HL-60 (cell line): Measurements from ENCODE around the gene SLC17A1.
"Not testable (repeated sequence)": the region's sequence is repeated elsewhere in the genome, so short reads cannot be mapped to it uniquely, and the experiment has no call there.

ENCODE experiments used
- DNase-seq, 2 experiments: peaks; one replicate each; pipeline ENCODE4 v3.0.0-alpha.2; 2010 to 2020; ENCODE audit warnings: low read depth in 1 of 2, low spot score in 1 of 2
- H3K27ac ChIP-seq: fragments of 250-450 bp; sonication (Bioruptor Pico); replicated peaks from 2 replicates; pipeline ENCODE4 v1.5.1; 2020; ENCODE audit warnings: mild to moderate bottlenecking, moderate library complexity
- H3K27me3 ChIP-seq: fragments of 250-450 bp; sonication (Bioruptor Pico); 2 replicates; pipeline ENCODE4 v1.5.1; 2021; ENCODE audit warnings: mild to moderate bottlenecking, moderate library complexity; ENCODE audit not compliant: insufficient read depth, poor library complexity, severe bottlenecking
- H3K4me3 ChIP-seq: replicated peaks from 2 replicates; pipeline ENCODE4 v1.5.1; 2011; ENCODE audit warnings: mild to moderate bottlenecking, control low read depth, low read length; ENCODE audit not compliant: insufficient read depth
- GABPA ChIP-seq: IDR thresholded peaks from 2 replicates; pipeline ENCODE4 v1.6.1; 2012; ENCODE audit warnings: low read depth
- POLR2AphosphoS5 ChIP-seq: IDR thresholded peaks from 2 replicates; pipeline ENCODE4 v1.6.1; 2012; ENCODE audit warnings: low read depth
- SPI1 ChIP-seq: IDR thresholded peaks from 2 replicates; pipeline ENCODE4 v1.6.1; 2012; ENCODE audit warnings: low read depth, mild to moderate bottlenecking, borderline replicate concordance
- TF ChIP-seq, protein P1 (sequence below): IDR thresholded peaks from one replicate; pipeline ENCODE4 v1.5.1; 2011; ENCODE audit warnings: low read length, control low read depth, inconsistent platforms; ENCODE audit not compliant: insufficient read depth
- TF ChIP-seq, protein P2 (sequence below): IDR thresholded peaks from 2 replicates; pipeline ENCODE4 v1.6.1; 2012; ENCODE audit warnings: low read depth; ENCODE audit not compliant: insufficient replicate concordance

The SLC17A1 gene

DNA sequence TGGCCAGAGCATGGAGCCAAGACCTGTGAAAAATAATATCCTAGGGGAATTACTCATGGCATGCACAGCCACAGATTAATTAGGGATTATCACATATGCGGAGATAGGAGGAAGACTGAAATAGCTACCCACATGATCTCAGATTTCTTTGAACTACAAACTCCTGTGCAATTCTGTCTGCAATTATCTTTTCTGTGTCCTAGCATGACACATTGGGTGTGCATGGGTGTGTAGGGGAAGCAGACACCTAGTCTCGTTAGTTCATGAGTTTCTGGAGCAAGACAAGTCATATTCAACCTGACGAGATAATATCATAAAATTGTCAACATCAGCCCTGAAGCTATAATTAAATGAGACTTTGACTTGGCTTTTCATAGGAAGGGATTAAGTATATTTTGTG is 80.9 kb downstream of the SLC17A1 start:
- Histone ChIP-seq H3K27me3 (no peaks in the 10 kb centered on the region), H3K27ac (no peak overlapping the region; the same call in 1 of the 2 replicates)

DNA sequence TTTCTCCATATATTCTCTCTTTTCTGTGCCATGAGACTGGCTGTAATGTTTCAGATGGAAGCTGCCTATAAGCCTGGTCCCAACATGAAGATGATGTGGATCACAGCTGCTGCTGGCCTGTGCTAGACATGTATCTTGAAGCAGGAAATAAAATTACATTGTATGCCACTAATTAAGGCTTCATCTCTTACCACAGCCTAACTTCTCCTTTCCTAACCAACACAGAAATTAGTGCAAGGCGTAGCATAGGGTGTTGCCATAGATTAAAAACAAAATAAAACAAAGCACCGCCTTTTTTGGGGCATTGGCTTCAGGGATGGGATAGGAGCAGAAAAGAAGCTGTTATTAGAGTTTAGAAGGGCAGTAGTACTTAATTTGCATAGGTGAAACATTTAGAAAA is 82.0 kb downstream of the SLC17A1 start:
- Histone ChIP-seq H3K4me3 (no peak overlapping the region), H3K27me3 (no peaks in the 10 kb centered on the region), H3K27ac (peak overlapping the region; percentile 46)
- peak in 1 of 2 experiments; percentile 55 for DNase-seq
- no peak for TF ChIP-seq POLR2AphosphoS5
- TF ChIP-seq, protein P1, sequence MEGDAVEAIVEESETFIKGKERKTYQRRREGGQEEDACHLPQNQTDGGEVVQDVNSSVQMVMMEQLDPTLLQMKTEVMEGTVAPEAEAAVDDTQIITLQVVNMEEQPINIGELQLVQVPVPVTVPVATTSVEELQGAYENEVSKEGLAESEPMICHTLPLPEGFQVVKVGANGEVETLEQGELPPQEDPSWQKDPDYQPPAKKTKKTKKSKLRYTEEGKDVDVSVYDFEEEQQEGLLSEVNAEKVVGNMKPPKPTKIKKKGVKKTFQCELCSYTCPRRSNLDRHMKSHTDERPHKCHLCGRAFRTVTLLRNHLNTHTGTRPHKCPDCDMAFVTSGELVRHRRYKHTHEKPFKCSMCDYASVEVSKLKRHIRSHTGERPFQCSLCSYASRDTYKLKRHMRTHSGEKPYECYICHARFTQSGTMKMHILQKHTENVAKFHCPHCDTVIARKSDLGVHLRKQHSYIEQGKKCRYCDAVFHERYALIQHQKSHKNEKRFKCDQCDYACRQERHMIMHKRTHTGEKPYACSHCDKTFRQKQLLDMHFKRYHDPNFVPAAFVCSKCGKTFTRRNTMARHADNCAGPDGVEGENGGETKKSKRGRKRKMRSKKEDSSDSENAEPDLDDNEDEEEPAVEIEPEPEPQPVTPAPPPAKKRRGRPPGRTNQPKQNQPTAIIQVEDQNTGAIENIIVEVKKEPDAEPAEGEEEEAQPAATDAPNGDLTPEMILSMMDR: no peak
- no peak for TF ChIP-seq SPI1
- TF ChIP-seq, protein P2, sequence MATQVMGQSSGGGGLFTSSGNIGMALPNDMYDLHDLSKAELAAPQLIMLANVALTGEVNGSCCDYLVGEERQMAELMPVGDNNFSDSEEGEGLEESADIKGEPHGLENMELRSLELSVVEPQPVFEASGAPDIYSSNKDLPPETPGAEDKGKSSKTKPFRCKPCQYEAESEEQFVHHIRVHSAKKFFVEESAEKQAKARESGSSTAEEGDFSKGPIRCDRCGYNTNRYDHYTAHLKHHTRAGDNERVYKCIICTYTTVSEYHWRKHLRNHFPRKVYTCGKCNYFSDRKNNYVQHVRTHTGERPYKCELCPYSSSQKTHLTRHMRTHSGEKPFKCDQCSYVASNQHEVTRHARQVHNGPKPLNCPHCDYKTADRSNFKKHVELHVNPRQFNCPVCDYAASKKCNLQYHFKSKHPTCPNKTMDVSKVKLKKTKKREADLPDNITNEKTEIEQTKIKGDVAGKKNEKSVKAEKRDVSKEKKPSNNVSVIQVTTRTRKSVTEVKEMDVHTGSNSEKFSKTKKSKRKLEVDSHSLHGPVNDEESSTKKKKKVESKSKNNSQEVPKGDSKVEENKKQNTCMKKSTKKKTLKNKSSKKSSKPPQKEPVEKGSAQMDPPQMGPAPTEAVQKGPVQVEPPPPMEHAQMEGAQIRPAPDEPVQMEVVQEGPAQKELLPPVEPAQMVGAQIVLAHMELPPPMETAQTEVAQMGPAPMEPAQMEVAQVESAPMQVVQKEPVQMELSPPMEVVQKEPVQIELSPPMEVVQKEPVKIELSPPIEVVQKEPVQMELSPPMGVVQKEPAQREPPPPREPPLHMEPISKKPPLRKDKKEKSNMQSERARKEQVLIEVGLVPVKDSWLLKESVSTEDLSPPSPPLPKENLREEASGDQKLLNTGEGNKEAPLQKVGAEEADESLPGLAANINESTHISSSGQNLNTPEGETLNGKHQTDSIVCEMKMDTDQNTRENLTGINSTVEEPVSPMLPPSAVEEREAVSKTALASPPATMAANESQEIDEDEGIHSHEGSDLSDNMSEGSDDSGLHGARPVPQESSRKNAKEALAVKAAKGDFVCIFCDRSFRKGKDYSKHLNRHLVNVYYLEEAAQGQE: no peak
- TF ChIP-seq GABPA: no peak

More for the DNA sequence above, 80.9 kb downstream of the SLC17A1 start:
- H3K4me3 ChIP-seq: no peak overlapping the region
- TF ChIP-seq, protein P2: no peak
- TF ChIP-seq POLR2AphosphoS5 (no peak), GABPA (no peak), SPI1 (no peak)
- TF ChIP-seq, protein P1: no peak
- DNase-seq: no peak

DNA sequence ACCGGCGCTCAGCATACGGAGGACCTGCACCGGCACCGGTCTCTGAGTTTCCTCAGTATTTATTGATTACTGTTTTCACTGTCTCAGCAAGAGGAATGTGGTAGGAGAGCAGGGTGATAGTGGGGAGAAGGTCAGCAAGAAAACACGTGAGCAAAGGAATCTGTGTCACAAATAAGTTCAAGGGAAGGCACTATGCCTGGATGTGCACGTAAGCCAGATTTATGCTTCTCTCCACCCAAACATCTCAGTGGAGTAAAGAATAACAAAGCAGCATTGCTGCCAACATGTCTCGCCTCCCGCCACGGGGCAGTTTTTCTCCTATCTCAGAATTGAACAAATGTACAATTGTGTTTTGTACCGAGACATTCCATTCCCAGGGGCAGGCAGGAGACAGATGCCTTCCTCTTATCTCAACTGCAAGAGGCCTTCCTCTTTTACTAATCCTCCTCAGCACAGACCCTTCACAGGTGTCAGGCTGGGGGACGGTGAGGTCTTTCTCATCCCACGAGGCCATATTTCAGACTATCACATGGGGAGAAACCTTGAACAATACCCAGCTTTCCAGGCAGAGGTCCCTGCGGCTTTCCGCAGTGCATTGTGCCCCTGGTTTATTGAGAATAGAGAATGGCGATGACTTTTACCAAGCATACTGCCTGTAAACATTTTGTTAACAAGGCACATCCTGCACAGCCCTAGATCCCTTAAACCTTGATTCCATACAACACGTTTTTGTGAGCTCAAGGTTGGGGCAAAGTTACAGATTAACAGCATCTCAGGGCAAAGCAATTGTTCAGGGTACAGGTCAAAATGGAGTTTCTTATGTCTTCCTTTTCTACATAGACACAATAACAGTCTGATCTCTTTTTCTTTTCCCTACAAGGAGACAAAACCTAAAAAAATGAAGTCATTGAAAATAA is 83.0 kb downstream of the SLC17A1 start:
- H3K27me3 ChIP-seq, H3K27ac ChIP-seq, H3K4me3 ChIP-seq: not testable (repeated sequence)
- peak in 1 of 2 experiments; percentile 18 for DNase-seq
- TF ChIP-seq SPI1: peak; percentile 85

DNA sequence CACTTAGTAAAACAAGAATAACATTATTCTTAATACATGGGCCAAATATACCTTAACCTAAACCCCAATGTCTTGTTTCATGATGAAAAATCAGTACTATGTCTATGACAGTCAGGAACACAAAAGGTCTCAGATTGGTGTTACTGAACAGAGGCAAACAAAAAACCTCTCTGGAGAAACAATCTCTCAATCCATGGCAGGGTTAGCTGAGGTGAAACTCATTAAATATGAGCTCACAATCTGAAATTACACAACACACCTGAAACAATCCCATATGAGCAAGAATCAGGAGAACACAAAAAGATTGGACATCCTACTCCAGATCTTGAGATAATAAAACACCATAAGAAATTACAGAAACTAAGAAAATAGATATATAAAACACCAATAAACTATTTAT is 83.8 kb downstream of the SLC17A1 start:
- DNase-seq: no peak
- H3K27ac ChIP-seq: no peak overlapping the region
- H3K4me3 ChIP-seq: no peak overlapping the region
- TF ChIP-seq, protein P1: no peak
- TF ChIP-seq, protein P2: no peak
- no peak for TF ChIP-seq GABPA
- no peak for TF ChIP-seq SPI1
- TF ChIP-seq POLR2AphosphoS5: no peak
- no peaks in the 10 kb centered on the region for H3K27me3 ChIP-seq
